Activated CD4-positive, alpha-beta T cell treated with anti-CD3 and anti-CD28 coated beads, Interleukin-2, amount 10 ng/mL, durations not matched to agents 7 days and 5 days (primary cell): ENCODE results near the gene NPIPA5. TPM values are rescaled to one million over a fixed set of nuclear protein-coding genes. Genes with fewer than 3 reads are reported as not detected.
"Not testable (repeated sequence)": the region's sequence is repeated elsewhere in the genome, so short reads cannot be mapped to it uniquely, and the experiment has no call there.

Source experiments
- CTCF ChIA-PET: fragments of 350-600 bp; sonication (Branson Sonifier 250); formaldehyde crosslinking; loops from one replicate; lab custom pipeline; 2021; ENCODE audit warnings: antibody characterized with exemption; lab: Charles Lee
- POLR2A ChIA-PET: fragments of 350-600 bp; sonication (Branson Sonifier 250); formaldehyde crosslinking; loops from one replicate; lab custom pipeline; 2021; ENCODE audit warnings: antibody characterized with exemption; lab: Charles Lee
- DNase-seq: peaks from one replicate; pipeline ENCODE4 v3.0.0-alpha.2; 2020
- H3K27ac Mint-ChIP-seq: one replicate; pipeline ENCODE4 v1.8.0; 2021; ENCODE audit warnings: mild to moderate bottlenecking, moderate library complexity, mixed read lengths
- H3K27me3 Mint-ChIP-seq: one replicate; pipeline ENCODE4 v1.8.0; 2021; ENCODE audit warnings: mixed read lengths
- H3K36me3 Mint-ChIP-seq: one replicate; pipeline ENCODE4 v1.8.0; 2021; ENCODE audit warnings: low read depth, mixed read lengths
- H3K4me1 Mint-ChIP-seq: one replicate; pipeline ENCODE4 v1.8.0; 2021; ENCODE audit warnings: mixed read lengths
- H3K4me3 Mint-ChIP-seq: one replicate; pipeline ENCODE4 v1.8.0; 2021; ENCODE audit warnings: mild to moderate bottlenecking, moderate library complexity, mixed read lengths
- H3K9me3 Mint-ChIP-seq: one replicate; pipeline ENCODE4 v1.8.0; 2021; ENCODE audit warnings: mixed read lengths
- total RNA-seq, 2 experiments: library from RNA; stranded (reverse); gene quantifications; one replicate each; pipeline ENCODE4 v1.2.3, GENCODE V29; 2021

NPIPA5 gene
- total RNA-seq = 1 to 10 TPM in 1 of 2 experiments, under 1 TPM in 1; 0.87 to 1.0 TPM

- H3K36me3 Mint-ChIP-seq, H3K4me3 Mint-ChIP-seq, H3K27me3 Mint-ChIP-seq, POLR2A ChIA-PET, H3K27ac Mint-ChIP-seq, H3K9me3 Mint-ChIP-seq, DNase-seq, CTCF ChIA-PET, H3K4me1 Mint-ChIP-seq: not testable (repeated sequence)
Measured at GRCh38 chr16:15378194-15378593, at the start of gene NPIPA5. TSS of gene NPIPA5 (minus strand) at chr16:15378294. CDS start at chr16:15378294, 0 bp downstream.

GRCh38 chr16:15427648-15428239 lies 49.6 kb upstream of the NPIPA5 start:
- peak; percentile 59 for DNase-seq
- Mint-ChIP-seq H3K27ac (no peak overlapping the region), H3K36me3 (no peaks in the 10 kb centered on the region), H3K27me3 (peaks cover 4% of the 10 kb centered on the region), H3K4me1 (peaks cover 3% of the 10 kb centered on the region), H3K4me3 (no peak overlapping the region), H3K9me3 (no peaks in the 10 kb centered on the region)
- POLR2A ChIA-PET = no interaction called here
- CTCF ChIA-PET = interaction anchor here (1.0 to 1.2 kb wide), 2 partner anchors 47 to 194 kb away, joined by 3 to 4 read pairs; no protein-coding TSS in a partner anchor

GRCh38 chr16:15426796-15427195 lies 48.7 kb upstream of the NPIPA5 start:
- no peak for DNase-seq
- Mint-ChIP-seq H3K4me1 (peaks cover 3% of the 10 kb centered on the region), H3K27me3 (peaks cover 7% of the 10 kb centered on the region), H3K27ac (no peak overlapping the region), H3K4me3 (no peak overlapping the region), H3K9me3 (no peaks in the 10 kb centered on the region), H3K36me3 (no peaks in the 10 kb centered on the region)
- CTCF ChIA-PET = interaction anchor here (1.0 kb wide), 1 partner anchor 48 kb away, joined by 4 read pairs; no protein-coding TSS in a partner anchor
- POLR2A ChIA-PET = no interaction called here

- Mint-ChIP-seq H3K4me3 (no peak overlapping the region), H3K4me1 (peaks cover 3% of the 10 kb centered on the region), H3K9me3 (no peaks in the 10 kb centered on the region), H3K36me3 (no peaks in the 10 kb centered on the region), H3K27ac (no peak overlapping the region), H3K27me3 (peaks cover 9% of the 10 kb centered on the region)
- DNase-seq = no peak
- ChIA-PET CTCF (no interaction called here), POLR2A (no interaction called here)
Measured at GRCh38 chr16:15425861-15426260, 47.8 kb upstream of the NPIPA5 start.

- peaks cover 10% of the 10 kb centered on the region for H3K27me3 Mint-ChIP-seq
- no peaks in the 10 kb centered on the region for H3K4me1 Mint-ChIP-seq
- POLR2A ChIA-PET = no interaction called here
- H3K9me3 Mint-ChIP-seq = no peaks in the 10 kb centered on the region
- no peaks in the 10 kb centered on the region for H3K36me3 Mint-ChIP-seq
- CTCF ChIA-PET = no interaction called here
- no peak for DNase-seq
- H3K4me3 Mint-ChIP-seq = no peak overlapping the region
- no peak overlapping the region for H3K27ac Mint-ChIP-seq
Measured at GRCh38 chr16:15422222-15422621, 44.1 kb upstream of the NPIPA5 start.

- POLR2A ChIA-PET, H3K36me3 Mint-ChIP-seq, H3K4me3 Mint-ChIP-seq, H3K27ac Mint-ChIP-seq, H3K9me3 Mint-ChIP-seq, H3K4me1 Mint-ChIP-seq, DNase-seq, CTCF ChIA-PET: not testable (repeated sequence)
- H3K27me3 Mint-ChIP-seq = peaks cover 10% of the 10 kb centered on the region
Measured at GRCh38 chr16:15421696-15422095, 43.6 kb upstream of the NPIPA5 start.

- no peak for DNase-seq
- H3K36me3 Mint-ChIP-seq = no peaks in the 10 kb centered on the region
- H3K4me1 Mint-ChIP-seq = no peaks in the 10 kb centered on the region
- peaks cover 12% of the 10 kb centered on the region for H3K27me3 Mint-ChIP-seq
- H3K4me3 Mint-ChIP-seq = no peak overlapping the region
- ChIA-PET POLR2A (no interaction called here), CTCF (no interaction called here)
- no peaks in the 10 kb centered on the region for H3K9me3 Mint-ChIP-seq
- no peak overlapping the region for H3K27ac Mint-ChIP-seq
Measured at GRCh38 chr16:15418206-15418605, 40.1 kb upstream of the NPIPA5 start.

- ChIA-PET CTCF (interaction anchor here (0.7 kb wide), 1 partner anchor 53 kb away, joined by 3 read pairs; no protein-coding TSS in a partner anchor), POLR2A (no interaction called here)
- H3K36me3 Mint-ChIP-seq = no peaks in the 10 kb centered on the region
- DNase-seq = no peak
- no peak overlapping the region for H3K4me3 Mint-ChIP-seq
- peaks cover 6% of the 10 kb centered on the region for H3K27me3 Mint-ChIP-seq
- H3K4me1 Mint-ChIP-seq = no peaks in the 10 kb centered on the region
- H3K27ac Mint-ChIP-seq = no peak overlapping the region
- H3K9me3 Mint-ChIP-seq = no peaks in the 10 kb centered on the region
Measured at GRCh38 chr16:15417197-15417596, 39.1 kb upstream of the NPIPA5 start.

GRCh38 chr16:15415511-15415985 lies 37.5 kb upstream of the NPIPA5 start:
- no peak for DNase-seq
- Mint-ChIP-seq H3K36me3 (no peaks in the 10 kb centered on the region), H3K27ac (no peak overlapping the region), H3K27me3 (peaks cover 5% of the 10 kb centered on the region), H3K4me1 (no peaks in the 10 kb centered on the region), H3K4me3 (no peak overlapping the region), H3K9me3 (no peaks in the 10 kb centered on the region)
- ChIA-PET POLR2A (no interaction called here), CTCF (no interaction called here)

GRCh38 chr16:15409476-15409875 lies 31.4 kb upstream of the NPIPA5 start:
- CTCF ChIA-PET, H3K4me3 Mint-ChIP-seq, H3K4me1 Mint-ChIP-seq, H3K27ac Mint-ChIP-seq, POLR2A ChIA-PET, H3K36me3 Mint-ChIP-seq, H3K9me3 Mint-ChIP-seq, H3K27me3 Mint-ChIP-seq, DNase-seq: not testable (repeated sequence)

- DNase-seq, H3K4me1 Mint-ChIP-seq, H3K36me3 Mint-ChIP-seq, POLR2A ChIA-PET, H3K27me3 Mint-ChIP-seq, H3K4me3 Mint-ChIP-seq, H3K9me3 Mint-ChIP-seq, H3K27ac Mint-ChIP-seq, CTCF ChIA-PET: not testable (repeated sequence)
Measured at GRCh38 chr16:15407756-15408155, 29.7 kb upstream of the NPIPA5 start.

- Mint-ChIP-seq H3K4me1 (no peaks in the 10 kb centered on the region), H3K27ac (no peak overlapping the region), H3K27me3 (no peaks in the 10 kb centered on the region), H3K36me3 (no peaks in the 10 kb centered on the region), H3K4me3 (no peak overlapping the region), H3K9me3 (no peaks in the 10 kb centered on the region)
- no peak for DNase-seq
- POLR2A ChIA-PET = no interaction called here
- CTCF ChIA-PET = no interaction called here
Measured at GRCh38 chr16:15404792-15405191, 26.7 kb upstream of the NPIPA5 start.

GRCh38 chr16:15404091-15404490 lies 26.0 kb upstream of the NPIPA5 start:
- POLR2A ChIA-PET, H3K4me3 Mint-ChIP-seq, H3K27ac Mint-ChIP-seq, DNase-seq, H3K9me3 Mint-ChIP-seq, H3K4me1 Mint-ChIP-seq, H3K36me3 Mint-ChIP-seq, H3K27me3 Mint-ChIP-seq: not testable (repeated sequence)
- CTCF ChIA-PET = interaction anchor here (0.6 kb wide), 1 partner anchor 1139 kb away, joined by 3 read pairs; no protein-coding TSS in a partner anchor
